ENCODE data around the gene LRRC8D.
"Not testable (repeated sequence)": the region's sequence is repeated elsewhere in the genome, so short reads cannot be mapped to it uniquely, and the experiment has no call there.

Gene LRRC8D

GRCh38 chr1:89971600-89971999 is 150.8 kb downstream of the LRRC8D start:
- DNase-seq: no peak

GRCh38 chr1:89972024-89972423 is 151.2 kb downstream of the LRRC8D start:
- DNase-seq: no peak

DNA sequence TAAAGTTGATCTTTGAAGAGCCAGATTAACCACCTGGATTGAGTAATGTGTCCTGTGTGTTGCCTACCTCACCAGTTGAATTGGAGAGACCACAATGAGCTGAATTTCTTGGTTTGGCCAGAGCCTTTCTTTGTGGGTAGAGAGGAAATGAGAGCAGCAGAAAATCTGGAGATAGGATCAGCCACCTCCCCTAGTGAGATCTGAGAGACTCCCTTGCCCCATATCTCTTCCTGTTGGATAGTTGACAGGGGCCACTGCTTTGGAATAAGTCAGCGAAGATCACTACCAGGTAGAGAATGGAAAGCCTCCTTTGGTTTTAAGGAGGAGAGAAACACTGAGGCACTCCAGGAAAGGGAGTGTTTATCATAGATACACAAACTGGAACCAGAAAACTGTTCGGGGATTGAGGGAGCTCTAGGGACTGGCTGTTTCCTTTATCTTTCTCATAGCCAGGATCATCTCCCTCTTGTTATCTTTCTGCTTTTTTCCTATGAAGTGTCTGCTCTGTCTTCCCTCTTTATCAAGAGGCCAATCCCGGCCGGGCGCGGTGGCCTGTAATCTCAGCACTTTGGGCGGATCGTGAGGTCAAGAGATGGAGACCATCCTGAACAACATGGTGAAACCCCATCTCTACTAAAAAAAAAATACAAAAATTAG is 152.8 kb downstream of the LRRC8D start:
- no peak for DNase-seq

GRCh38 chr1:89974256-89974655 is 153.4 kb downstream of the LRRC8D start:
- no peak for DNase-seq

DNA sequence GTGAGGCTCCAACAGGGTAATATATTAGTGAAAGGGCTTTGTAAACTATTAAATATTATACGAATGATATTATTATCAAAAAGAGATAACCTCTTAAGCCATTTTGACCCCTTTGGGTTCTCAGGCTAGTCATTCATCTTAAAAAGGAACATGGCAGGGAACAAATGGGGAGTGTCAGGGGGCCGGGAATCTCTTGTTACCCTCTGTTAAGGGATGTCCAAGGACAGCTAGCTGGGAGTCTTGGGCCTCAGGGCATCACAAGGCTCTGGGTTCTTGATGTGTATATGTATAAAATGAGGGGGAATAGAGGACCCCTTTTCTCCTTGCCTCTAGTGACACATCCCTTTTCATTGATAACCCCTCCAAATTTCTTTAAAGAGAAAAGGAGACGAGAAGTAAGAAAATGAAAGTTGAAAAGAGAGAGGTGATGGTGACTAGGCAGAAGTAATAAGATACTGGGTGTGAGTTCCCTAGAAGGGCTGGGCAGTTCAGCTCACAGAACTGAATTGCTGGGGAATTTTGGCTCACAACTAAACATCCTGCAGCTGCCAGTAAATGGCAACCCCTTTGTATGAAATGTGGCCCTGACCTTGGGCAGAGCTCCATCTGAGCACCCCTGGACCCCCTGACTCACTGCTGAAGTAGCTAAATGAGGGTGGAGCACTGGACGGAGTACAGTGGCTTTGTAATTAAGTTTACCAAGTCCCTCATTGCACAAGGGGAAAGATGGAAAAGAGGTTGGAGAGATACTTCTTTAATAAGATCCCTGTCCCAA is 154.1 kb downstream of the LRRC8D start:
- DNase-seq: no peak

DNA sequence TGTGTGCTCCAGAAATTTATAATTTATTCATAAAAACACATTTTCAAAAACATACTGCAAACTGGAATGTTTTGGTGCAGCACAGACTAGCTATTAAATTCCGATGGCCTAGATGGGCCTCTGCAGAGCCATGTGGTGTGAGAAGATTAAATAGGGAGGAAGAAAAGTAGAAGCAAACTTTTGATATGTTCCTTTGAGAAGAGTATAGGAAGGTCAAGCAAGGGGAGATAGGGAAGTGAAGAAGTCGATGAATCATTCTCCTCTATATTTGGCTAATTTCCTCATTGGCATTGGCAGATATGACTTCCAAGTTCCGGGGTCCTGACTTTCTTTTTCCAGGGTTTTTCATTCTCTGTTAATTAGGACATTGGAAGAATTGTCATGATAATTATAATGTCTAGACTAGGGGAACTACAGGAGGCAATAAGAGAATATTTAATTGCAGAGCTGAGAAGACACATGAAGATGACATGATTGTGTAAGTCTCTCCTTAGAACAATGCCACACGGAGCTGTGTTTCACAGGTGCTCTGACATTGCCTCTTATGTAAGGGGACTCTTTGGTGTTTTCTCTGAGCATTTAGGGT is 154.8 kb downstream of the LRRC8D start:
- no peak for DNase-seq

- no peak for DNase-seq
Observed at GRCh38 chr1:89978755-89979154, 157.9 kb downstream of the LRRC8D start.

DNA sequence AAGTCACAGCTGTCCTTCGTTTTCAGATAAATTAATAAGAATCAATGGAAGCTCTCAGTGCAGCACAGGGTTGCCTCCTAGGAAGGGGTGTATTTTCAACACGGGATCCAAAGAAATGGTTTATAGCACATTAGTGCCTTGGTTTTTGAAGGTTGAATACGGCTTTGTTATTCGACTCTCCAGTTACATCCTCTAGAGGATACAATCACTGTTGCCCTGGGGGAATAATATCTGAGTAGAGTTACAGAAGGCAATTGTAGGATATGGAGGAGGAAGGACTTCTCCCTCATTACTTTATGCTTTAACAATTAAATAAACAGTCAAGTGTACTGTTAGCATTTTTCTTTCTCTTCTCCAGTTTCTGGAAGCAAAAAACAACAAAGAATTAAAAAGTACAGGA is 159.8 kb downstream of the LRRC8D start:
- peak in 1 of 2 experiments; percentile 40 for DNase-seq

GRCh38 chr1:89982846-89983245 is 162.0 kb downstream of the LRRC8D start:
- not testable (repeated sequence) for DNase-seq

DNA sequence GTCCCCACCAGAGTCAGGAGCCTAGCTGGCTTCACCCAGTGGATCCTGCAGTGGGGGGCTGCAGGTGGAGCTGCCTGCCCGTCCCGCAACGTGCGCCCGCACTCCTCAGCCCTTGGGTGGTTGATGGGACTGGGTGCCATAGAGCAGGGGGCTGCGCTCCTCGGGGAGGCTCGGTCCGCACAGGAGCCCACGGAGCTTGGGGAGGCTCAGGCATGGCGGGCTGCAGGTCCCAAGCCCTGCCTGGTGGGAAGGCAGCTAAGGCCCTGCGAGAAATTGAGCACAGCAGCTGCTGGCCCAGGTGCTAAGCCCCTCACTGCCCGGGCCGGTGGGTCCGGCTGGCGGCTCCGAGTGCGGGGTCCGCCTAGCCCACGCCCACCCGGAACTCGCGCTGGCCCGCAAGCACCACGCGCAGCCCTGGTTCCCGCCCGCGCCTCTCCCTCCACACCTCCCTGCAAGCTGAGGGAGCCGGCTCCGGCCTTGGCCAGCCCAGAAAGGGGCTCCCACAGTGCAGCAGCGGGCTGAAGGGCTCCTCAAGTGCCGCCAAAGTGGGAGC is 163.8 kb downstream of the LRRC8D start:
- not testable (repeated sequence) for DNase-seq

DNA sequence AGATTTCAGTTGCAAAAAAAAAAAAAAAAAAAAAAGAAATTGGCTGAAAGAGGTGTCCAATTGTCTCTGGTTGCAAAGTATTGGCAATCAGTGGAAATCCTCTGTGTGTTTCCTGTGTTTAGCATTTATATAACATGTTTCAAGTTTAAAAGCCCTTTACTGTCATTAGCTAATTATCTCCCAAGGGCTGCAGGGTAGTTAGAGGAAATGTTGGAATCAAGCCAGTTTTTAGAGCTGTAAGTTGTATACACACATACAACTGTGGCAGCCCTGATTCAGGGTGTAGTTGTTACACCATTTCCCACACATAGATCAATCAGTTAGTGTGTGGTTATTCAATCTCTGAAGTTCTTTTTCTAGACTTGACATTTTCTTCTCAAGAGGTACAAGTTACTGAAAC is 165.2 kb downstream of the LRRC8D start:
- peak in 1 of 2 experiments; percentile 28 for DNase-seq

All from NCI-H1930 (cell line).